IMR-90 (cell line): ENCODE data around the gene NPDC1. TPM values are rescaled to one million over a fixed set of nuclear protein-coding genes. Genes with fewer than 3 reads are reported as not detected.

ENCODE experiments used
- ATAC-seq: fragments of 200-7000 bp; cut with Tn5 transposase; 2 replicates; pipeline ENCODE4 v1.9.1; 2020; ENCODE audit warnings: low read depth, mild to moderate bottlenecking, moderate library complexity
- BruUV-seq: library from RNA; stranded (reverse); fragments of 400-500 nt; replicated peaks from 2 replicates; lab custom pipeline; 2021; lab: Mats Ljungman, UMichigan
- CTCF ChIA-PET: fragments of 300-600 bp; formaldehyde crosslinking; extraction: SDS; loops from one replicate; lab custom pipeline; 2021; ENCODE audit warnings: antibody characterized with exemption; lab: Yijun Ruan, JAX
- POLR2A ChIA-PET: fragments of 300-600 bp; sonication (Branson Sonifier 250); formaldehyde crosslinking; loops from one replicate; lab custom pipeline; 2022; ENCODE audit warnings: antibody characterized with exemption; ENCODE audit not compliant: unreplicated experiment; lab: Charles Lee
- DNase-seq: peaks from one replicate; pipeline ENCODE4 v3.0.0; 2013
- H2AFZ ChIP-seq: replicated peaks from 2 replicates; pipeline ENCODE3; 2013; ENCODE audit warnings: low read length, mild to moderate bottlenecking; ENCODE audit not compliant: poor library complexity
- H2AK5ac ChIP-seq: 2 replicates; pipeline ENCODE4 v1.6.1; 2013; ENCODE audit warnings: low read depth, low read length, inconsistent platforms
- H2AK9ac ChIP-seq: replicated peaks from 2 replicates; pipeline ENCODE3; 2013; ENCODE audit warnings: mild to moderate bottlenecking, low read depth, low read length, moderate library complexity; ENCODE audit not compliant: poor library complexity
- H2BK120ac ChIP-seq: 2 replicates; pipeline ENCODE4 v1.6.1; 2013; ENCODE audit warnings: low read depth, low read length, inconsistent platforms
- H2BK15ac ChIP-seq: 3 replicates; pipeline ENCODE4 v1.6.1; 2013; ENCODE audit warnings: low read depth, low read length, inconsistent platforms
- H2BK20ac ChIP-seq: 2 replicates; pipeline ENCODE4 v1.6.1; 2013; ENCODE audit warnings: low read depth, mild to moderate bottlenecking, inconsistent platforms, low read length, moderate library complexity
- H2BK5ac ChIP-seq: 2 replicates; pipeline ENCODE4 v1.6.1; 2013; ENCODE audit warnings: mild to moderate bottlenecking, low read depth, low read length, inconsistent platforms; ENCODE audit not compliant: poor library complexity, severe bottlenecking
- H3K14ac ChIP-seq: replicated peaks from 2 replicates; pipeline ENCODE4 v1.6.1; 2013; ENCODE audit warnings: low read depth, low read length, inconsistent platforms
- H3K18ac ChIP-seq: 2 replicates; pipeline ENCODE4 v1.6.1; 2013; ENCODE audit warnings: low read depth, low read length, control low read depth
- H3K23ac ChIP-seq: 2 replicates; pipeline ENCODE4 v1.6.1; 2013; ENCODE audit warnings: low read depth, low read length, inconsistent platforms
- H3K27ac ChIP-seq: 2 replicates; pipeline ENCODE4 v1.5.1; 2013; ENCODE audit warnings: mild to moderate bottlenecking, control low read depth, low read length; ENCODE audit not compliant: insufficient read depth
- H3K27me3 ChIP-seq: 2 replicates; pipeline ENCODE4 v1.6.1; 2013; ENCODE audit warnings: low read length; ENCODE audit not compliant: control insufficient read depth, insufficient read depth
- H3K36me3 ChIP-seq: 2 replicates; pipeline ENCODE4 v1.6.1; 2013; ENCODE audit warnings: low read length, mixed read lengths; ENCODE audit not compliant: control insufficient read depth, insufficient read depth
- H3K4ac ChIP-seq: 2 replicates; pipeline ENCODE4 v1.6.1; 2013; ENCODE audit warnings: low read depth, low read length, inconsistent platforms
- H3K4me1 ChIP-seq: 2 replicates; pipeline ENCODE4 v1.6.1; 2013; ENCODE audit warnings: low read length, mixed read lengths; ENCODE audit not compliant: control insufficient read depth, insufficient read depth
- H3K4me2 ChIP-seq: 2 replicates; pipeline ENCODE4 v1.6.1; 2013; ENCODE audit warnings: low read depth, mild to moderate bottlenecking, control low read depth, low read length, moderate library complexity
- H3K4me3 ChIP-seq: 2 replicates; pipeline ENCODE4 v1.5.1; 2013; ENCODE audit warnings: low read depth, mild to moderate bottlenecking, control low read depth, low read length, moderate library complexity; ENCODE audit not compliant: insufficient read depth
- H3K56ac ChIP-seq: 2 replicates; pipeline ENCODE4 v1.6.1; 2013; ENCODE audit warnings: low read length, inconsistent platforms; ENCODE audit not compliant: insufficient read depth; ENCODE audit errors: extremely low read depth
- H3K79me1 ChIP-seq, 2 experiments: 2 replicates each; pipeline ENCODE4 v1.6.1; 2013; ENCODE audit warnings: low read length in 2 of 2, inconsistent platforms in 1 of 2, low read depth in 1 of 2
- H3K9ac ChIP-seq: 2 replicates; pipeline ENCODE4 v1.6.1; 2013; ENCODE audit warnings: low read depth, low read length, control low read depth
- H3K9me1 ChIP-seq: 2 replicates; pipeline ENCODE4 v1.6.1; 2013; ENCODE audit warnings: low read length, inconsistent platforms; ENCODE audit not compliant: insufficient read depth
- H3K9me3 ChIP-seq: 2 replicates; pipeline ENCODE4 v1.6.1; 2013; ENCODE audit warnings: low read length; ENCODE audit not compliant: control insufficient read depth, insufficient read depth
- H4K20me1 ChIP-seq: 2 replicates; pipeline ENCODE4 v1.6.1; 2013; ENCODE audit warnings: low read length, inconsistent platforms; ENCODE audit not compliant: insufficient read depth
- H4K5ac ChIP-seq: 2 replicates; pipeline ENCODE4 v1.6.1; 2013; ENCODE audit warnings: mild to moderate bottlenecking, low read depth, low read length, control low read depth
- H4K8ac ChIP-seq, 2 experiments: 2 replicates each; pipeline ENCODE4 v1.6.1; 2013; ENCODE audit warnings: low read depth in 2 of 2, low read length in 2 of 2, control low read depth in 1 of 2, inconsistent platforms in 1 of 2
- H4K91ac ChIP-seq: 2 replicates; pipeline ENCODE4 v1.6.1; 2013; ENCODE audit warnings: low read depth, low read length, inconsistent platforms; ENCODE audit not compliant: insufficient read depth
- BHLHE40 ChIP-seq: fragments of 150-350 bp; IDR thresholded peaks from 2 replicates; pipeline ENCODE4 v1.6.1; 2016; ENCODE audit warnings: mild to moderate bottlenecking, low read depth, low read length
- CEBPB ChIP-seq: IDR thresholded peaks from 2 replicates; pipeline ENCODE4 v1.6.1; 2012; ENCODE audit warnings: low read depth, low read length, improper control_type of control experiment
- CHD1 ChIP-seq: IDR thresholded peaks from 2 replicates; pipeline ENCODE4 v1.6.1; 2012; ENCODE audit warnings: low read depth, low read length, improper control_type of control experiment
- FOS ChIP-seq: fragments of 150-350 bp; IDR thresholded peaks from 2 replicates; pipeline ENCODE4 v1.6.1; 2016; ENCODE audit warnings: low read depth, low read length
- MAFK ChIP-seq: IDR thresholded peaks from 2 replicates; pipeline ENCODE4 v1.6.1; 2012; ENCODE audit warnings: low read depth, low read length, improper control_type of control experiment
- MXI1 ChIP-seq: IDR thresholded peaks from 2 replicates; pipeline ENCODE4 v1.6.1; 2012; ENCODE audit warnings: low read depth, mild to moderate bottlenecking, low read length, moderate library complexity, borderline replicate concordance
- NFE2L2 ChIP-seq: fragments of 150-350 bp; IDR thresholded peaks from 2 replicates; pipeline ENCODE4 v1.6.1; 2016; ENCODE audit warnings: low read depth, mild to moderate bottlenecking, low read length
- POLR2A ChIP-seq: IDR thresholded peaks from 2 replicates; pipeline ENCODE4 v1.6.1; 2012; ENCODE audit warnings: mild to moderate bottlenecking, low read depth, low read length
- RAD21 ChIP-seq: IDR thresholded peaks from 2 replicates; pipeline ENCODE4 v1.6.1; 2012; ENCODE audit warnings: low read length, improper control_type of control experiment
- RFX5 ChIP-seq: IDR thresholded peaks from 2 replicates; pipeline ENCODE4 v1.8.0; 2012; ENCODE audit warnings: low read depth, mild to moderate bottlenecking, low read length, moderate library complexity
- SMC3 ChIP-seq: fragments of 150-350 bp; IDR thresholded peaks from 2 replicates; pipeline ENCODE4 v1.6.1; 2016; ENCODE audit warnings: low read depth, mild to moderate bottlenecking, antibody characterized with exemption, low read length, moderate library complexity
- USF2 ChIP-seq: fragments of 150-350 bp; IDR thresholded peaks from 2 replicates; pipeline ENCODE4 v1.6.1; 2017; ENCODE audit warnings: mild to moderate bottlenecking, antibody characterized with exemption, low read length, low read depth
- WGBS, 2 experiments: methylation state at CpG; one replicate each; pipeline versions ENCODE4 v1.1.5 to v1.1.7; 2013; ENCODE audit warnings: missing lambda C conversion rate in 2 of 2; ENCODE audit not compliant: insufficient read length in 1 of 2; ENCODE audit errors: extremely low coverage in 2 of 2; 5-methylcytosine and 5-hydroxymethylcytosine counted together
- dilution Hi-C: fragments of 300-500 bp; cut with HindIII; formaldehyde crosslinking; loops from one replicate; pipeline ENCODE4 v1.14.3; 2018; ENCODE audit warnings: low sequenced_read_pairs; ENCODE audit not compliant: unreplicated experiment
- in situ Hi-C: fragments of 300-500 bp; cut with MboI; formaldehyde crosslinking; loops from 3 replicates; pipeline ENCODE4 v1.14.3; 2019; ENCODE audit warnings: low sequenced_read_pairs, inconsistent platforms, mixed read lengths
- intact Hi-C: fragments of 100-400 bp; cut with micrococcal nuclease; formaldehyde crosslinking; loops from 2 replicates; pipeline ENCODE4 v1.10.0; 2022
- polyA plus RNA-seq, 3 experiments: library from polyadenylated mRNA; depleted of rRNA; stranded (reverse); fragments of >200 nt; gene quantifications; 2 replicates each; pipeline ENCODE4 v1.2.3, GENCODE V29; 2012; ENCODE audit warnings: low replicate concordance in 1 of 3
- total RNA-seq: library from RNA; depleted of rRNA; stranded (reverse); fragments of >200 nt; gene quantifications from 2 replicates; pipeline ENCODE4 v1.2.3, GENCODE V29; 2012

The NPDC1 gene
- total and polyA plus RNA-seq, 2 of the 4 experiments (the other 2 are of a cell fraction), result 2.7 to 58.1 TPM

GRCh38 chr9:137006116-137007003 lies 39.6 kb downstream of the NPDC1 start:
- CTCF ChIA-PET, result interaction anchor here (0.6 kb wide), 1 partner anchor 22 kb away, joined by 3 read pairs; no protein-coding TSS in a partner anchor
- H3K23ac ChIP-seq, result no peak overlapping the region

More at GRCh38 chr9:137006116-137007003, 39.6 kb downstream of the NPDC1 start:
- Histone ChIP-seq H3K79me1 (no peaks in the 10 kb centered on the region), H3K18ac (no peak overlapping the region), H4K5ac (no peak overlapping the region), H3K9me3 (no peaks in the 10 kb centered on the region), H3K56ac (no peak overlapping the region), H4K20me1 (peaks cover 8% of the 10 kb centered on the region), H3K4me2 (no peak overlapping the region), H2BK20ac (no peak overlapping the region), H2AFZ (peak overlapping the region; percentile 51), H4K8ac (no peak overlapping the region), H3K4me1 (peaks cover 11% of the 10 kb centered on the region), H2BK15ac (no peak overlapping the region), H2AK9ac (peak overlapping the region; percentile 65), H3K14ac (no peak overlapping the region), H3K4ac (no peak overlapping the region), H3K9me1 (peaks cover 5% of the 10 kb centered on the region; the same call in 1 of the 2 replicates), H3K9ac (no peak overlapping the region), H2BK120ac (no peak overlapping the region), H3K27me3 (no peaks in the 10 kb centered on the region), H2AK5ac (peak overlapping the region; percentile 73; the same call in 1 of the 2 replicates), H2BK5ac (no peak overlapping the region), H4K91ac (no peak overlapping the region), H3K36me3 (peaks cover 13% of the 10 kb centered on the region), H3K27ac (no peak overlapping the region), H3K4me3 (no peak overlapping the region)
- TF ChIP-seq BHLHE40 (no peak), CHD1 (no peak), CEBPB (no peak), MAFK (no peak), RAD21 (no peak), RFX5 (no peak), USF2 (no peak), NFE2L2 (no peak), SMC3 (no peak), FOS (no peak), POLR2A (no peak), MXI1 (no peak)
- 86% methylated on average over 7 of the region's 24 CpGs; no CpG with 5 or more reads in 1 of the 2 experiments for WGBS, 2 experiments
- dilution Hi-C loops, result no loop called here
- in situ Hi-C loops, result no loop called here
- no TSS peak for BruUV-seq
- POLR2A ChIA-PET, result no interaction called here
- intact Hi-C loops, result loop anchor here (2.0 kb wide), 1 partner anchor 22 kb away; the partner anchor contains the start of gene ABCA2
- ATAC-seq, result peak; percentile 6; the same call in 1 of the 2 replicates
- DNase-seq, result peak; percentile 9
